ENCODE measurements around the gene CLDN5. TPM values are rescaled to one million over a fixed set of nuclear protein-coding genes. Genes with fewer than 3 reads are reported as not detected.
A peak's percentile ranks its signal among the peaks of the same experiment; 100 is the strongest.

The CLDN5 gene
- total RNA-seq, 1 donor from 2014 or later = not detected

- no peak overlapping the region for H3K4me3 Mint-ChIP-seq (ENCODE audit: unreplicated experiment)
- H3K27ac Mint-ChIP-seq (ENCODE audit: unreplicated experiment) = no peak overlapping the region
- H3K36me3 Mint-ChIP-seq (ENCODE audit: low read depth) = no peaks in the 10 kb centered on the region
- H3K9me3 Mint-ChIP-seq (ENCODE audit: low read depth) = no peaks in the 10 kb centered on the region
- peaks cover 6% of the 10 kb centered on the region for H3K27me3 Mint-ChIP-seq (ENCODE audit: low read depth)
- no peak for DNase-seq (ENCODE audit: low spot score)
- H3K4me1 Mint-ChIP-seq (ENCODE audit: low read depth) = peaks cover 4% of the 10 kb centered on the region
- TF ChIP-seq, protein P1, sequence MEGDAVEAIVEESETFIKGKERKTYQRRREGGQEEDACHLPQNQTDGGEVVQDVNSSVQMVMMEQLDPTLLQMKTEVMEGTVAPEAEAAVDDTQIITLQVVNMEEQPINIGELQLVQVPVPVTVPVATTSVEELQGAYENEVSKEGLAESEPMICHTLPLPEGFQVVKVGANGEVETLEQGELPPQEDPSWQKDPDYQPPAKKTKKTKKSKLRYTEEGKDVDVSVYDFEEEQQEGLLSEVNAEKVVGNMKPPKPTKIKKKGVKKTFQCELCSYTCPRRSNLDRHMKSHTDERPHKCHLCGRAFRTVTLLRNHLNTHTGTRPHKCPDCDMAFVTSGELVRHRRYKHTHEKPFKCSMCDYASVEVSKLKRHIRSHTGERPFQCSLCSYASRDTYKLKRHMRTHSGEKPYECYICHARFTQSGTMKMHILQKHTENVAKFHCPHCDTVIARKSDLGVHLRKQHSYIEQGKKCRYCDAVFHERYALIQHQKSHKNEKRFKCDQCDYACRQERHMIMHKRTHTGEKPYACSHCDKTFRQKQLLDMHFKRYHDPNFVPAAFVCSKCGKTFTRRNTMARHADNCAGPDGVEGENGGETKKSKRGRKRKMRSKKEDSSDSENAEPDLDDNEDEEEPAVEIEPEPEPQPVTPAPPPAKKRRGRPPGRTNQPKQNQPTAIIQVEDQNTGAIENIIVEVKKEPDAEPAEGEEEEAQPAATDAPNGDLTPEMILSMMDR (IDR thresholded peaks at IDR 0.05) = no peak
These were observed 22.5 kb upstream of the CLDN5 start for GRCh38 chr22:19546680-19547079.

DNA sequence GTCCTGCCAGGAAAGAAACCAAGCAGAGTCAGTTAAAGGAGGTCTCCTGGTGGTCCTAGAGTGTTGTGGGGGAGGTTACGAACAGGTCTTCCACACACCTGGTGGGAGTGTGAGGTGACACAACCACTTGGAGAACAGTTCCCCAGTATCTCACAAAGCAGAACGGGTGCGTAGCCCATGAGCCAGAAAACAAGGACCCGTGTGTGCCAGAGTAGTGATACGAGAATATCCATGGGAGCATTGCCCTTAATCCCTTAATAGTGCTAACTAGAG is 21.7 kb upstream of the CLDN5 start:
- H3K27ac Mint-ChIP-seq (ENCODE audit: unreplicated experiment) = no peak overlapping the region
- TF ChIP-seq, protein P1 (IDR thresholded peaks at IDR 0.05) = no peak
- H3K4me1 Mint-ChIP-seq (ENCODE audit: low read depth) = peaks cover 4% of the 10 kb centered on the region
- DNase-seq (ENCODE audit: low spot score) = no peak
- no peaks in the 10 kb centered on the region for H3K9me3 Mint-ChIP-seq (ENCODE audit: low read depth)
- no peak overlapping the region for H3K4me3 Mint-ChIP-seq (ENCODE audit: unreplicated experiment)
- H3K27me3 Mint-ChIP-seq (ENCODE audit: low read depth) = peaks cover 6% of the 10 kb centered on the region
- H3K36me3 Mint-ChIP-seq (ENCODE audit: low read depth) = no peaks in the 10 kb centered on the region

- peaks cover 9% of the 10 kb centered on the region for H3K27me3 Mint-ChIP-seq (ENCODE audit: low read depth)
- no peak overlapping the region for H3K27ac Mint-ChIP-seq (ENCODE audit: unreplicated experiment)
These were observed 19.9 kb upstream of the CLDN5 start for GRCh38 chr22:19543970-19544708.

GRCh38 chr22:19540394-19540793 is 16.2 kb upstream of the CLDN5 start:
- peaks cover 18% of the 10 kb centered on the region for H3K27me3 Mint-ChIP-seq (ENCODE audit: low read depth)
- no peaks in the 10 kb centered on the region for H3K9me3 Mint-ChIP-seq (ENCODE audit: low read depth)
- H3K36me3 Mint-ChIP-seq (ENCODE audit: low read depth) = no peaks in the 10 kb centered on the region
- peaks cover 4% of the 10 kb centered on the region for H3K4me1 Mint-ChIP-seq (ENCODE audit: low read depth)
- DNase-seq (ENCODE audit: low spot score) = no peak
- no peak overlapping the region for H3K27ac Mint-ChIP-seq (ENCODE audit: unreplicated experiment)
- TF ChIP-seq, protein P1 (IDR thresholded peaks at IDR 0.05) = no peak
- no peak overlapping the region for H3K4me3 Mint-ChIP-seq (ENCODE audit: unreplicated experiment)

More at GRCh38 chr22:19543970-19544708, 19.9 kb upstream of the CLDN5 start:
- Mint-ChIP-seq H3K36me3 (ENCODE audit: low read depth) (no peaks in the 10 kb centered on the region), H3K4me3 (ENCODE audit: unreplicated experiment) (no peak overlapping the region), H3K9me3 (ENCODE audit: low read depth) (no peaks in the 10 kb centered on the region), H3K4me1 (ENCODE audit: low read depth) (peaks cover 4% of the 10 kb centered on the region)
- no peak for DNase-seq (ENCODE audit: low spot score)
- TF ChIP-seq, protein P1 (IDR thresholded peaks at IDR 0.05) = no peak

DNA sequence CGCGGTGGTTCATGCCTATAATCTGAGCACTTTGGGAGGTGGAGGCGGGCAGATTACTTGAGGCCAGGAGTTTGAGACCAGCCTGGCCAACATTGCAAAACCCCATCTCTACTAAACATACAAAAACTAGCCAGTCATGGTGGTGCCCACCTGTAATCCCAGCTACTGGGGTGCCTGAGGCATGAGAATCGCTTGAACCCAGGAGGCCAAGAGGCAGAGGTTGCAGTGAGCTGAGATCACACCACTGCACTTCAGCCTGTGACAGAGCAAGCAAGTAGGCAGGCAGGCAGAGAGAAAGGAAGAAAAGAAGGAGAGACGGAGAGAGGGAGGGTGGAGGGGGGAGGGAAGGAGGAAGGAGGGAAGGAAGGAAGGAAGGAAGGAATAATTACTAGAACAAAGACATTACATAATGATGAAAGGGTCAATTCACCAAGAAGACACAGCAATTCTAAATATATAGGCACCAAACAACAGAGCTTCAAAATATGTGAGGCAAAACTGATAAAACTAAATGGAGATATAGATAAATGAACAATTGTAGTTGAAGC is 13.8 kb upstream of the CLDN5 start:
- no peak overlapping the region for H3K4me3 Mint-ChIP-seq (ENCODE audit: unreplicated experiment)
- TF ChIP-seq, protein P1 (IDR thresholded peaks at IDR 0.05) = no peak
- no peaks in the 10 kb centered on the region for H3K9me3 Mint-ChIP-seq (ENCODE audit: low read depth)
- peak; percentile 12 for DNase-seq (ENCODE audit: low spot score)
- H3K36me3 Mint-ChIP-seq (ENCODE audit: low read depth) = no peaks in the 10 kb centered on the region
- H3K27me3 Mint-ChIP-seq (ENCODE audit: low read depth) = peaks cover 17% of the 10 kb centered on the region
- no peaks in the 10 kb centered on the region for H3K4me1 Mint-ChIP-seq (ENCODE audit: low read depth)
- no peak overlapping the region for H3K27ac Mint-ChIP-seq (ENCODE audit: unreplicated experiment)

Measured in chondrocyte (in vitro differentiated cells).